ENCODE results near the gene SORCS3. TPM values are rescaled to one million over a fixed set of nuclear protein-coding genes. Genes with fewer than 3 reads are reported as not detected.

SORCS3 gene
- total RNA-seq, 4 donors from 2014 or later: 0.12 to 0.32 (median 0.15) TPM; not detected in 1

DNA sequence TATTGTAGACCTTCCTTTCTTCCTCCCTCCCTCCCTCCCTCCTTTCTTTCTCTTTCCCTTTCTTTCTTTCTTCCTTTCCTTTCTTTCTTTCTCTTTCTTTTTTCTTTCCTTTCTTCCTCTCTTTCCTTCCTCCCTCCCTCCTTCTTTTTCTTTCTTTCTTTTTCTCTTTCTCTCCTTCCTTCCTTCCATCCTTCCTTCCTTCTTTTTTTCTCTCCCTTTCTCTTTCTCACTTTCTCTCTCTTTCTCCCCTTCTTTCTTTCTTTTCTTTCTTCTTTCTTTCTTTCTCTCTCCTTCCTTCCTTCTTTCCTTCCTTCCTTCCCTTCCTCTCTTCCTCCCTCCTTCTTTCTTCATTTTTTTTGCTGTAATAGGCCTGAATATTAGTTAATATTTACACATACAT is 638.0 kb downstream of the SORCS3 start:
- intact Hi-C loops (cut with DNase I; ENCODE audit: low total_unique reads): no loop called here

DNA sequence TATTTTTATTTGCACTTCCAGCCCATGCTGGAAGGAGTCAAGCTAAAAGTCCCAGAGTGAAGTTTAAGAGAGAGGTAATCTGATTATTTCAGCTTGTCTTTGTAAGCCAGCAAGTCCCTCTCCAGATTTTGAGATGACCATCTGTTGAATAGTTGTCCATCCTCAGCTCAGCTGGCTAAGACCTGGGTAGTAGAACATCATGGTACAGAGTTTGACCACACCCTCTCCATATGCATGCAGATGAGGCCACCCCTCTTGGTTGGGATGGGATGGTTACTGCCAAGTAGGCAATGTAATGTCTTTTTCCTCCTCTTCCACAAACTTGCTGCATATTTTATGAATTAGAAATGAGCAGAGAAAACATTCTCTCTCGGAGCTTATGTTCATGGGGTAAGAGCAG is 639.8 kb downstream of the SORCS3 start:
- intact Hi-C loops (cut with DNase I; ENCODE audit: low total_unique reads): no loop called here
- 45 to 54% methylated on average over 1 of the region's 1 CpG for WGBS, 2 donors
- TF ChIP-seq, protein P1, sequence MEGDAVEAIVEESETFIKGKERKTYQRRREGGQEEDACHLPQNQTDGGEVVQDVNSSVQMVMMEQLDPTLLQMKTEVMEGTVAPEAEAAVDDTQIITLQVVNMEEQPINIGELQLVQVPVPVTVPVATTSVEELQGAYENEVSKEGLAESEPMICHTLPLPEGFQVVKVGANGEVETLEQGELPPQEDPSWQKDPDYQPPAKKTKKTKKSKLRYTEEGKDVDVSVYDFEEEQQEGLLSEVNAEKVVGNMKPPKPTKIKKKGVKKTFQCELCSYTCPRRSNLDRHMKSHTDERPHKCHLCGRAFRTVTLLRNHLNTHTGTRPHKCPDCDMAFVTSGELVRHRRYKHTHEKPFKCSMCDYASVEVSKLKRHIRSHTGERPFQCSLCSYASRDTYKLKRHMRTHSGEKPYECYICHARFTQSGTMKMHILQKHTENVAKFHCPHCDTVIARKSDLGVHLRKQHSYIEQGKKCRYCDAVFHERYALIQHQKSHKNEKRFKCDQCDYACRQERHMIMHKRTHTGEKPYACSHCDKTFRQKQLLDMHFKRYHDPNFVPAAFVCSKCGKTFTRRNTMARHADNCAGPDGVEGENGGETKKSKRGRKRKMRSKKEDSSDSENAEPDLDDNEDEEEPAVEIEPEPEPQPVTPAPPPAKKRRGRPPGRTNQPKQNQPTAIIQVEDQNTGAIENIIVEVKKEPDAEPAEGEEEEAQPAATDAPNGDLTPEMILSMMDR (IDR thresholded peaks at IDR 0.05): no peak
- no peak for TF ChIP-seq POLR2A (IDR thresholded peaks at IDR 0.05)
- no peak overlapping the region for H3K4me3 ChIP-seq (ENCODE audit: low read depth, poor library complexity, severe bottlenecking)
- no peak for DNase-seq (ENCODE audit: low spot score in 2 of 2)

More for the DNA sequence above, 638.0 kb downstream of the SORCS3 start:
- DNase-seq (ENCODE audit: low spot score in 2 of 2): no peak
- TF ChIP-seq, protein P1 (IDR thresholded peaks at IDR 0.05): no peak
- TF ChIP-seq POLR2A (IDR thresholded peaks at IDR 0.05): no peak
- no peak overlapping the region for H3K4me3 ChIP-seq (ENCODE audit: low read depth, poor library complexity, severe bottlenecking)

DNA sequence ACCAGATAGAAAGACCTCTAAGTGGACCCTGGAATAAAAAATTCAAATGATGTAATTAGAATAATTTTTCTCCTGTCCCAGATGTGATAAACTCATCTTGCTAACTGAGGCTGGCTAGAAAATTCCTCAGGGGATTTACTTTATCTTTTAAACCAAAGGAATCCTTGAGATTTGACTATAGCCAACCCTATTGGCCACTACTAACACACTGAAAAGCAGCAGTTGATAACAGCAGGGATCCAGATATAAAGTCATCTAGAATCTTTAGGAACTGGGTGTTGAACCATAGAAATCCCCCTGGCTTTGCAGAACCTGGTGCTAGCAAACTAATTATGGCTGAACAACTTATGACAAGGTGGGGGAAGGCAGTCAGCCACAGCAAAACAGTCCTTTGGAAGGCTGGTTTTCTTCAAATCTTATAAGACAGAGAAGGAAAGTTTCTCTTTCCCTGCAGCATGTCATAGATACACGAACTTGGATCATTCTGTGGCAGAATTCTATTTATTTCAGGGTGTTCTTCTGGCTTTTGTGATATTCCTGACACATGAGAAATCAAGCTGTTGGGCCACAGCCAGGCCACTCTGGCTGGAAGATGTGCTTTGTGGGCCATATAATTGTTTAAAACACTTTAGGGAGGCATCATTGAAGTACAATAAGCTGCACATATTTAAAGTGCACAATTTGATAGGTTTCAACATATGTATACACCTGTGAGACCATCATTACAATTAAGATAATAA is 643.6 kb downstream of the SORCS3 start:
- DNase-seq (ENCODE audit: low spot score in 2 of 2): no peak
- no peak overlapping the region for H3K4me3 ChIP-seq (ENCODE audit: low read depth, poor library complexity, severe bottlenecking)
- intact Hi-C loops (cut with DNase I; ENCODE audit: low total_unique reads): no loop called here
- 24 to 29% methylated on average over 1 of the region's 1 CpG for WGBS, 2 donors
- TF ChIP-seq, protein P1 (IDR thresholded peaks at IDR 0.05): no peak
- no peak for TF ChIP-seq POLR2A (IDR thresholded peaks at IDR 0.05)

DNA sequence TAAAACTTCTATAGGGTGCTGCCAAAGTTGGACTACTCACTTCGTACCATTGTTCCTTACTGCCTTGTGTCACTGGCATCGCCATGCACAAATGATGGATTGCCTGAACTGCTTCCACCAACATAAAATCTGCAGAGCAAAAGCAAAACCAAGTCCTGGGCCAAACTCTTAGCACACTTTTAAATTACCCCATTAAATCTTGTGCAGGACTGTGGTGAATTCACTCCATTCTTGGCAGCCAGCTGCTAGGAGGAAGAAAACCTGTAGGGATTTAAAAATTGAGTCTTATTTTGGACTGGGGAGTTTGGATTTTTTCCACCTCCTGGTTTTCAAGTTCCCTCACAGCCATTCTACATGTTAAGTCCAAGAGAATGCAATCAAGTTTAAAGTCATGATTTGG is 646.9 kb downstream of the SORCS3 start:
- 48 to 69% methylated on average over 2 of the region's 2 CpGs for WGBS, 2 donors
- H3K4me3 ChIP-seq (ENCODE audit: low read depth, poor library complexity, severe bottlenecking): no peak overlapping the region
- DNase-seq (ENCODE audit: low spot score in 2 of 2): no peak
- TF ChIP-seq POLR2A (IDR thresholded peaks at IDR 0.05): no peak
- intact Hi-C loops (cut with DNase I; ENCODE audit: low total_unique reads): no loop called here

DNA sequence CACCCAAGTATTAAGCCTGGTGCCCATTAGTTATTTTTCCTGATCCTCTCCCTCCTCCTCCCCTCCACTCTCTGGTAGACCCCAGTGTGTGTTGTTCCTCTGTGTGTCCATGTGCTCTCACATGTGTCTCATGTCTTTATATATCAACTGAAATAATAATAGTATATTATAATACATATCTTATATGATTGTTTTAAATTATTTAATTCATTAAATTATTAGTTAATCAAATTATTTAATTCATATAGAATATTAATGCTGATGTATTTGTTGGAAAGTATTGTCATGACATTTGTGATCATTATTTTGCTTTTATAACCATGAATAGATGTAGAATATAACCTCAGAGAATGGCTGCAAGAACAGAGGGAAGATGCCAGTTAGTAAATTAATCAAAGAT is 647.5 kb downstream of the SORCS3 start:
- H3K4me3 ChIP-seq (ENCODE audit: low read depth, poor library complexity, severe bottlenecking): no peak overlapping the region
- intact Hi-C loops (cut with DNase I; ENCODE audit: low total_unique reads): no loop called here
- no peak for TF ChIP-seq POLR2A (IDR thresholded peaks at IDR 0.05)
- TF ChIP-seq, protein P1 (IDR thresholded peaks at IDR 0.05): no peak
- DNase-seq (ENCODE audit: low spot score in 2 of 2): no peak

DNA sequence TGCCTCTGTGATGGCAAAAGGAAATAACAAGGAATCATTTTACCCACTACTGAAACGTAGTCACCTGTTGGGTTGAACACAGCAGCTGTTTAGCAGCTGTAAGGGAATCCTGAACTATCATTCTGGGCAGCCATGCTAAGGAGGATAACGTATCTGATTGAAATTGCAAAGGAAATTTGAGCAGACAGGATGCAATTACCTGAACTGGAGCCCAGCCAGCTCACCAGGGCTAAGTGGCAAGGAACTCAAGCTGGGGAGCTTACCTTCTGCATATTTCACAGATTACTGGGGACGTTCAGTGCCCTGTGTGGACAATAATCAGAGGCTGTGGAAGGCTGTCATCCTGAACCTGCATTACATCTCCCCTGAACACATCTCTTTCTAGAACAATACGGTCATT is 650.5 kb downstream of the SORCS3 start:
- H3K4me3 ChIP-seq (ENCODE audit: low read depth, poor library complexity, severe bottlenecking): no peak overlapping the region
- TF ChIP-seq POLR2A (IDR thresholded peaks at IDR 0.05): no peak
- TF ChIP-seq, protein P1 (IDR thresholded peaks at IDR 0.05): no peak
- intact Hi-C loops (cut with DNase I; ENCODE audit: low total_unique reads): no loop called here
- no peak for DNase-seq (ENCODE audit: low spot score in 2 of 2)
- 31 to 40% methylated on average over 4 of the region's 4 CpGs for WGBS, 2 donors

All from lower leg skin (tissue), 4 donors.